Femur (tissue), 1 donor: ENCODE results near the gene ABLIM1.

ENCODE experiments used
- DNase-seq: peaks from one replicate; pipeline ENCODE4 v3.0.0-alpha.2; 2017

The ABLIM1 gene

GRCh38 chr10:114541797-114542160 is 116.3 kb downstream of the ABLIM1 start:
- DNase-seq: no peak

- DNase-seq: peak; percentile 86
Measured at GRCh38 chr10:114541081-114541796, 116.8 kb downstream of the ABLIM1 start.

GRCh38 chr10:114540236-114540635 is 117.8 kb downstream of the ABLIM1 start:
- DNase-seq: no peak

GRCh38 chr10:114539623-114540022 is 118.5 kb downstream of the ABLIM1 start:
- no peak for DNase-seq

GRCh38 chr10:114538181-114538906 is 119.7 kb downstream of the ABLIM1 start:
- no peak for DNase-seq

- no peak for DNase-seq
Measured at GRCh38 chr10:114537736-114538135, 120.3 kb downstream of the ABLIM1 start.

- DNase-seq: no peak
Measured at GRCh38 chr10:114534571-114534981, 123.5 kb downstream of the ABLIM1 start.

GRCh38 chr10:114532226-114532625 is 125.8 kb downstream of the ABLIM1 start:
- no peak for DNase-seq

GRCh38 chr10:114526504-114527238 is 131.4 kb downstream of the ABLIM1 start:
- peak; percentile 90 for DNase-seq

- DNase-seq: no peak
Measured at GRCh38 chr10:114526126-114526503, 132.0 kb downstream of the ABLIM1 start.

- peak; percentile 44 for DNase-seq
Measured at GRCh38 chr10:114525368-114525949, 132.6 kb downstream of the ABLIM1 start.

- no peak for DNase-seq
Measured at GRCh38 chr10:114523876-114524275, 134.2 kb downstream of the ABLIM1 start.

GRCh38 chr10:114521255-114521654 is 136.8 kb downstream of the ABLIM1 start:
- no peak for DNase-seq

GRCh38 chr10:114520453-114520852 is 137.6 kb downstream of the ABLIM1 start:
- DNase-seq: no peak

- no peak for DNase-seq
Measured at GRCh38 chr10:114519756-114520293, 138.2 kb downstream of the ABLIM1 start.

GRCh38 chr10:114519306-114519669 is 138.8 kb downstream of the ABLIM1 start:
- no peak for DNase-seq

GRCh38 chr10:114518401-114519305 is 139.4 kb downstream of the ABLIM1 start:
- no peak for DNase-seq

- no peak for DNase-seq
Measured at GRCh38 chr10:114517368-114518250, 140.5 kb downstream of the ABLIM1 start.

- DNase-seq: no peak
Measured at GRCh38 chr10:114516356-114516755, 141.7 kb downstream of the ABLIM1 start.

- no peak for DNase-seq
Measured at GRCh38 chr10:114515298-114515914, 142.7 kb downstream of the ABLIM1 start.

- no peak for DNase-seq
Measured at GRCh38 chr10:114513381-114513792, 144.7 kb downstream of the ABLIM1 start.
